Activated CD8-positive, alpha-beta memory T cell treated with anti-CD3 and anti-CD28 coated beads for 1 hour (primary cell): ENCODE data around the gene GALE.

ENCODE experiments used
- DNase-seq, 2 donors: peaks; one replicate each; pipeline ENCODE4 v3.0.0-alpha.2; 2020; ENCODE audit warnings: low read depth in 1 of 2; ENCODE audit errors: extremely low read depth in 1 of 2

Gene GALE

DNA sequence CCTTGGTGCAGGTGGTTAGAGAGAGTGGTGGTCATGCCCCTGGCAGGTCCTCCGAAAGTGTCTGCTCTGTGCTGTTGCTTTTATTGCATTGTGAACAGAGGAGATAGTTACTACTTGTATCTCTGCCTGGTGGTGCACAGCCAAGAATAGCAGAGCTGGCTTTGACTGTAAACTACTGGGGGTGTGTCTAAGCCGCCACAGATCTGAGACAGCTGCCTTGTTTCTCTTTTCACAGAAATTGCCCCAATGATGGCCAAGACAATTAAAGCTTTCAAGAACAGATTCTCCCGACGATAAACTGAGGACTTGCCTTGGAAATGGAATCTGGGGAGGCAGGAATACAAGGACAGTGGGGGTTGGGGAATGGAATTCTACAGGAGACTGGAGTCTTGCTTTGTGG lies 41.3 kb downstream of the GALE start:
- DNase-seq, result no peak

DNA sequence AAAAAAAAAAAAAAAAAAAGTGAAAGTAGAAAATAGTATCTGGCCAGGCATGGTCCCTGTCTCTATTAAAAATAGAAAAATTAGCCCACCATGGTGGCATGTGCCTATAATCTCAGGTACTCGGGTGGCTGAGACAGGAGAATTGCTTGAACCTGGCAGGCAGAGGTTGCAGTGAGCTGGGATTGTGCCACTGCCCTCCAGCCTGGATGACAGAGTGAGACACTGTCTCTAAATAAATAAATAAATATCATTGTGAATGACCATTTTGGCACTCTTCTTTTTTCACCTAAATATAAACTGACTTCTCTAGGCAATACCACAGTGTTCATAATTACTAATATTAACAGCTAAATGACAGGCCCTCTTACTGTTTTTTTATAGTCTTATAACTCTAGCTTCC lies 42.7 kb downstream of the GALE start:
- DNase-seq, result no peak

DNA sequence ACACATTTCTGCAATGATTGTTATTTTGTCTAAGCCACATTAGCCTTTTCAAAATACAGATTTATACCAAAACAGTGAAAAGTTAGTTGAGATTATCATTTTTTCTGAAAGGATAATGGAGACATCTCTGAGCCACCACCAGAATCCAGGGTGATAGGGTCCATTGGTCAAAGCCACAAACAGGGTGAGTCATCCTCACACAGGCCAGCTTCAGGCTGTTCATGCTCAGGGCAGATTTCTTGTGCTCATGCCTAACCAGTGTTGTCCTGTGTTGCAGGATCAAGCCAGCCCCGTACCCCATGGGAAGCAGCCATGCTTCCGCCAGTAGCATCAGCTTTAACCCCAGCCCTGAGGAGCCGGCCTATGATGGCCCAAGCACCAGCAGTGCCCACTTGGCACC lies 43.9 kb downstream of the GALE start:
- DNase-seq, result no peak

DNA sequence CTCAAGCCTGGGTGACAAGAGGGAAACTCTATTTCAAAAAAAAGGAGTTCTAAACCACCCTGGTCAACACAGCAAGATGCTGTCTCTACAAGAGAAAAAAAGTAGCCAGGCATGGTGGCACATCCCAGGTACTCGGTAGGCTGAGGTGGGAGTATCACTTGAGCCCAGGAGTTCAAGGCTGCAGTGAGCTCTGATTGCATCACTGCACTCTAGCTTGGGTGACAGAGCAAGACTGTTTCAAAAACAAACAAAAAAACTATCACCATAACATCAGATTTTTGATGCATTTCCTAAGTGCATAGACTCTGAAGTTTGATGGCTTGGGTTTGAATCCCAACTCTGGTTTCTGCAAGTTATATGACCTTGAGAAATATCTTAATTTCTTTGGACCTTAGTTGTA lies 47.6 kb downstream of the GALE start:
- DNase-seq, result no peak

DNA sequence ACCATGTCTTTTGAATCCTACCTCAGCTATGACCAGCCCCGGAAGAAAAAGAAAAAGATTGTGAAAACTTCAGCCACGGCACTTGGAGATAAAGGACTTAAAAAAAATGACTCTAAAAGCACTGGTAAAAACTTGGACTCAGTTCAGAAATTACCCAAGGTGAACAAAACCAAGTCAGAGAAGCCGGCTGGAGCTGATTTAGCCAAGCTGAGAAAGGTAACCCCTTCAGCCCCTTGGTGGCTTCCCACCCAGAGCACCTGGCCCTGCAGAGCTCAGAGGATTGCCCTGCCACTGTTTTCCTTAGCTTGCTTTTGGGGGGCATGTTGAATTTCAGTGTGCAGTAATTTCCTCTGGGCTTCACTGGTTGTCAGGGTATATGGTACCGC lies 48.7 kb downstream of the GALE start:
- no peak for DNase-seq

DNA sequence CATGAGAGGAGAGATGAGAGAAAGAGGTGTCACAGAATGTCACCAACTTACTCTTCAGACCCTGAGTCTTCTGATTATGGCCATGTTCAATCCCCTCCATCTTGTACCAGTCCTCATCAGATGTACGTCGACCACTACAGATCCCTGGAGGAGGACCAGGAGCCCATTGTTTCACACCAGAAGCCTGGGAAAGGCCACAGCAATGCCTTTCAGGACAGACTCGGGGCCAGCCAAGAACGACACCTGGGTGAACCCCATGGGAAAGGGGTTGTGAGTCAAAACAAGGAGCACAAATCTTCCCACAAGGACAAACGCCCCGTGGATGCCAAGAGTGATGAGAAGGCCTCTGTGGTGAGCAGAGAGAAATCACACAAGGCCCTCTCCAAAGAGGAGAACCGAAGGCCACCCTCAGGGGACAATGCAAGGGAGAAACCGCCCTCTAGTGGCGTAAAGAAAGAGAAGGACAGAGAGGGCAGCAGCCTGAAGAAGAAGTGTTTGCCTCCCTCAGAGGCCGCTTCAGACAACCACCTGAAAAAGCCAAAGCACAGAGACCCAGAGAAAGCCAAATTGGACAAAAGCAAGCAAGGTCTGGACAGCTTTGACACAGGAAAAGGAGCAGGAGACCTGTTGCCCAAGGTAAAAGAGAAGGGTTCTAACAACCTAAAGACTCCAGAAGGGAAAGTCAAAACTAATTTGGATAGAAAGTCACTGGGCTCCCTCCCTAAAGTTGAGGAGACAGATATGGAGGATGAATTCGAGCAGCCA lies 49.3 kb downstream of the GALE start:
- no peak for DNase-seq

DNA sequence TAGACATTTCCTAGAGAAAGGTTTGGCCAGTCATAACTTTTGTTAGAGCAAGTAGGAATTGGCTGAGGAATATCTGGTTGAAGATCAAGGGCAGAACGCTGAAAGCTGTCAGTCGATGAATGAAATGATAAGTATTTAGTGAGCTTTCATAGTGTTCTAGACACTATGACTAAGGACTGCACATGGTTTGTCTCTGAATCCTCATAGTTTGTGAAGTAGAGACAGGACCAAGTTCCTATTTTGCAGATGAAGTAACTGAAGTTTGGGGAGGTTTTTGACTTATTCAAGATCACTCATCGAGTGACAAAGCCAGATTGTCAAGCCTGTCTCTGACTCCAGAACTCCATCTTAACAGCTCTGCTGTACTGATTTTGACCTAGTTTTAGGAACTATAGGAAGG lies 52.5 kb downstream of the GALE start:
- no peak for DNase-seq
